Measurements from ENCODE around the gene PIGB. TPM values are rescaled to one million over a fixed set of nuclear protein-coding genes. Genes with fewer than 3 reads are reported as not detected.

Gene PIGB
- total RNA-seq, 3 donors from 2014 or later (not counting 1 experiment from before 2014, with no cell fraction given): 24.9 to 33.5 (median 26.1) TPM

DNA sequence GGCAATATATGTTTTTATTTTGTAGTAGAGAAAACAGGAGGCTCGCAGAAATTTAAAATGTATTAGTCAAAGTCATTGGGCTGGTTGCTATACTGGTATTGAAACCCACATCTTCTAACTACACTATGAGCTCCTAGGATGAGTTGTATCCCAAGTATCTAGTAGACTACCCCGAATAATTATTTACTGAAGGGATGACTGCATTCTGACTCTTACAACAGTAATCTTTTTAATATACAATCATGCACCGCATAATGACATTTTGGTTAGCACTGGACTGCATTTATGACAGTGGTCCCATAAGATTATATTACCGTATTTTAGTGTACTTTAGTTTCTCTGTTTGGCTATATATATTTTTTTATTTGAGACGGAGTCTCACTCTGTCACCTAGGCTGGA lies 15.3 kb downstream of the PIGB start:
- H3K27ac Mint-ChIP-seq: no peak overlapping the region
- Histone ChIP-seq H3K27me3 (ENCODE audit: control insufficient read depth, insufficient read depth, low read length) (no peaks in the 10 kb centered on the region), H3K4me1 (ENCODE audit: control insufficient read depth, insufficient read depth, low read length) (no peaks in the 10 kb centered on the region), H3K9me3 (ENCODE audit: control insufficient read depth, insufficient read depth, low read length) (no peaks in the 10 kb centered on the region), H3K36me3 (ENCODE audit: control insufficient read depth, insufficient read depth, low read length) (peaks cover 65% of the 10 kb centered on the region), H3K27ac (ENCODE audit: low read length) (no peak overlapping the region), H3K4me3 (ENCODE audit: low read length) (no peak overlapping the region)
- TF ChIP-seq, protein P1, sequence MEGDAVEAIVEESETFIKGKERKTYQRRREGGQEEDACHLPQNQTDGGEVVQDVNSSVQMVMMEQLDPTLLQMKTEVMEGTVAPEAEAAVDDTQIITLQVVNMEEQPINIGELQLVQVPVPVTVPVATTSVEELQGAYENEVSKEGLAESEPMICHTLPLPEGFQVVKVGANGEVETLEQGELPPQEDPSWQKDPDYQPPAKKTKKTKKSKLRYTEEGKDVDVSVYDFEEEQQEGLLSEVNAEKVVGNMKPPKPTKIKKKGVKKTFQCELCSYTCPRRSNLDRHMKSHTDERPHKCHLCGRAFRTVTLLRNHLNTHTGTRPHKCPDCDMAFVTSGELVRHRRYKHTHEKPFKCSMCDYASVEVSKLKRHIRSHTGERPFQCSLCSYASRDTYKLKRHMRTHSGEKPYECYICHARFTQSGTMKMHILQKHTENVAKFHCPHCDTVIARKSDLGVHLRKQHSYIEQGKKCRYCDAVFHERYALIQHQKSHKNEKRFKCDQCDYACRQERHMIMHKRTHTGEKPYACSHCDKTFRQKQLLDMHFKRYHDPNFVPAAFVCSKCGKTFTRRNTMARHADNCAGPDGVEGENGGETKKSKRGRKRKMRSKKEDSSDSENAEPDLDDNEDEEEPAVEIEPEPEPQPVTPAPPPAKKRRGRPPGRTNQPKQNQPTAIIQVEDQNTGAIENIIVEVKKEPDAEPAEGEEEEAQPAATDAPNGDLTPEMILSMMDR (IDR thresholded peaks at IDR 0.05): no peak
- DNase-seq (no peak), ATAC-seq (no peak)
- intact Hi-C loops (cut with micrococcal nuclease): no loop called here
- H3K9me3 Mint-ChIP-seq: no peaks in the 10 kb centered on the region
- H3K36me3 Mint-ChIP-seq: peaks cover under 1% of the 10 kb centered on the region
- peaks cover 0 to 6% of the 10 kb centered on the region in 2 donors for H3K4me1 Mint-ChIP-seq
- no peak overlapping the region for H3K4me3 Mint-ChIP-seq
- 95% methylated on average over 4 of the region's 5 CpGs for WGBS (ENCODE audit: insufficient coverage)
- H3K27me3 Mint-ChIP-seq (ENCODE audit: low read depth in 2 of 2): no peaks in the 10 kb centered on the region

GRCh38 chr15:55334997-55335396 lies 16.0 kb downstream of the PIGB start:
- Histone ChIP-seq H3K4me3 (ENCODE audit: low read length) (no peak overlapping the region), H3K27me3 (ENCODE audit: control insufficient read depth, insufficient read depth, low read length) (no peaks in the 10 kb centered on the region), H3K36me3 (ENCODE audit: control insufficient read depth, insufficient read depth, low read length) (peaks cover 65% of the 10 kb centered on the region), H3K9me3 (ENCODE audit: control insufficient read depth, insufficient read depth, low read length) (no peaks in the 10 kb centered on the region), H3K4me1 (ENCODE audit: control insufficient read depth, insufficient read depth, low read length) (no peaks in the 10 kb centered on the region), H3K27ac (ENCODE audit: low read length) (no peak overlapping the region)
- TF ChIP-seq, protein P1 (IDR thresholded peaks at IDR 0.05): no peak
- Mint-ChIP-seq H3K36me3 (no peaks in the 10 kb centered on the region), H3K27me3 (ENCODE audit: low read depth in 2 of 2) (no peaks in the 10 kb centered on the region), H3K4me3 (no peak overlapping the region), H3K9me3 (no peaks in the 10 kb centered on the region), H3K27ac (no peak overlapping the region), H3K4me1 (peaks cover 0 to 6% of the 10 kb centered on the region in 2 donors)
- intact Hi-C loops (cut with micrococcal nuclease): no loop called here
- ATAC-seq (no peak), DNase-seq (no peak)
- WGBS (ENCODE audit: insufficient coverage): no CpG with 5 or more reads among the region's 1 CpG

DNA sequence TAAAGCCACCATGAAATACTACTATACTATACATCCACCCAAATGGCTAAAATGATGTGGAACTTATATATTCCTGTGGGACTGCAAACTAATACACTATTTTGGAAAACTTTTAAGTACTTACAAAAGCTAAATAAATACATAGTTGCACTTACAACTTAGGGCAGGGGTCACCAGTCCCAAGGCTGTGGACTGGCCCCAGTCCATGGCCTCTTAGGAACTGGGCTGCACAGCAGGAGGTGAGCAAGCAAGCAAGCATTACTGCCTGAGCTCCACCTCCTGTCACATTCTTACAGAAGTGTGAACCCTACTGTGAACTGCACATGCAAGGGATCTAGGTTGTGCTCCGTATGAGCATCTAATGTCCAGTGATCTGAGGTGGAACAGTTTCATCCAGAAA lies 18.1 kb downstream of the PIGB start:
- DNase-seq: no peak
- ATAC-seq: no peak
- H3K9me3 Mint-ChIP-seq: no peaks in the 10 kb centered on the region
- no peaks in the 10 kb centered on the region for H3K27me3 ChIP-seq (ENCODE audit: control insufficient read depth, insufficient read depth, low read length)
- H3K4me1 ChIP-seq (ENCODE audit: control insufficient read depth, insufficient read depth, low read length): no peaks in the 10 kb centered on the region
- no peak overlapping the region for H3K4me3 ChIP-seq (ENCODE audit: low read length)
- peaks cover 0 to 6% of the 10 kb centered on the region in 2 donors for H3K4me1 Mint-ChIP-seq
- no peaks in the 10 kb centered on the region for H3K9me3 ChIP-seq (ENCODE audit: control insufficient read depth, insufficient read depth, low read length)
- H3K4me3 Mint-ChIP-seq: no peak overlapping the region
- TF ChIP-seq, protein P1 (IDR thresholded peaks at IDR 0.05): no peak
- 88% methylated on average over 1 of the region's 1 CpG for WGBS (ENCODE audit: insufficient coverage)
- intact Hi-C loops (cut with micrococcal nuclease): no loop called here
- no peaks in the 10 kb centered on the region for H3K36me3 Mint-ChIP-seq
- no peak overlapping the region for H3K27ac Mint-ChIP-seq
- no peaks in the 10 kb centered on the region for H3K27me3 Mint-ChIP-seq (ENCODE audit: low read depth in 2 of 2)
- peaks cover 53% of the 10 kb centered on the region for H3K36me3 ChIP-seq (ENCODE audit: control insufficient read depth, insufficient read depth, low read length)
- no peak overlapping the region for H3K27ac ChIP-seq (ENCODE audit: low read length)

DNA sequence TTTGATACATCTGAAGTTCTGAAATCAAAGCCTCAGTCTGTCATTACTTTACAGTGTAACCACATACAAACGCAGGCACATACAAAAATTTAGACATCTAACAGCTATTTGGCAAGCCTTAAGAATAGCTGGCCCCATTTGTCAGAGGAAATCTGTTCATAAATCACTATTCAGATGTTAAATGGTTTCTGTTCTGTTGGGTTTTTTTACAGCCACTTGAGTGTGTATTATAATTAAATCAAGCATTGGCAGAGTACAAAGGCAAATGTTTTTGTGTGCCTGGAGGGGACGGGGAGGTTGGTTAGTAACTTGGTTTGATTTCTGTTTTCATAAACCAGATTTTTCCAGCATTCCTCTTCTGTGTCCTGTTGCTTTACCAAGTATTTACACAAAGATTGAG lies 24.1 kb downstream of the PIGB start:
- Mint-ChIP-seq H3K36me3 (no peaks in the 10 kb centered on the region), H3K4me3 (no peak overlapping the region), H3K27ac (peak overlapping the region in 1 of 2 donors; percentile 79), H3K27me3 (ENCODE audit: low read depth in 2 of 2) (no peaks in the 10 kb centered on the region), H3K4me1 (no peaks in the 10 kb centered on the region), H3K9me3 (no peaks in the 10 kb centered on the region)
- TF ChIP-seq, protein P1 (IDR thresholded peaks at IDR 0.05): no peak
- no peak overlapping the region for H3K4me3 ChIP-seq (ENCODE audit: low read length)
- DNase-seq: no peak
- H3K9me3 ChIP-seq (ENCODE audit: control insufficient read depth, insufficient read depth, low read length): no peaks in the 10 kb centered on the region
- no peaks in the 10 kb centered on the region for H3K27me3 ChIP-seq (ENCODE audit: control insufficient read depth, insufficient read depth, low read length)
- peaks cover 30% of the 10 kb centered on the region for H3K36me3 ChIP-seq (ENCODE audit: control insufficient read depth, insufficient read depth, low read length)
- no peak overlapping the region for H3K27ac ChIP-seq (ENCODE audit: low read length)
- no peaks in the 10 kb centered on the region for H3K4me1 ChIP-seq (ENCODE audit: control insufficient read depth, insufficient read depth, low read length)
- WGBS (ENCODE audit: insufficient coverage): 58% methylated on average over 2 of the region's 2 CpGs
- intact Hi-C loops (cut with micrococcal nuclease): no loop called here
- no peak for ATAC-seq
